ENCODE data around the gene FOXO3. TPM values are rescaled to one million over a fixed set of nuclear protein-coding genes. Genes with fewer than 3 reads are reported as not detected.
A peak's percentile ranks its signal among the peaks of the same experiment; 100 is the strongest.

The FOXO3 gene
- total RNA-seq, 2 experiments from 2014 or later = 20.0 to 21.2 TPM

- DNase-seq = no peak
- Mint-ChIP-seq H3K4me1 (peaks cover 35% of the 10 kb centered on the region), H3K27ac (no peak overlapping the region), H3K27me3 (no peaks in the 10 kb centered on the region), H3K9me3 (no peaks in the 10 kb centered on the region), H3K36me3 (peaks cover 1% of the 10 kb centered on the region), H3K4me3 (no peak overlapping the region)
- ATAC-seq (ENCODE audit: low read depth) = no peak
- POLR2A ChIA-PET = no interaction called here
Measured at GRCh38 chr6:108625581-108625980, 64.9 kb downstream of the FOXO3 start.

- Mint-ChIP-seq H3K4me3 (no peak overlapping the region), H3K4me1 (peaks cover 41% of the 10 kb centered on the region), H3K27ac (no peak overlapping the region), H3K9me3 (no peaks in the 10 kb centered on the region), H3K27me3 (no peaks in the 10 kb centered on the region), H3K36me3 (no peaks in the 10 kb centered on the region)
- ATAC-seq (ENCODE audit: low read depth) (no peak), DNase-seq (no peak)
- POLR2A ChIA-PET = no interaction called here
Measured at GRCh38 chr6:108626777-108627176, 66.1 kb downstream of the FOXO3 start.

- Mint-ChIP-seq H3K36me3 (no peaks in the 10 kb centered on the region), H3K9me3 (no peaks in the 10 kb centered on the region), H3K4me1 (peaks cover 42% of the 10 kb centered on the region), H3K27ac (no peak overlapping the region), H3K27me3 (no peaks in the 10 kb centered on the region), H3K4me3 (no peak overlapping the region)
- DNase-seq (no peak), ATAC-seq (ENCODE audit: low read depth) (no peak)
- POLR2A ChIA-PET = no interaction called here
Measured at GRCh38 chr6:108627692-108628550, 67.2 kb downstream of the FOXO3 start.

GRCh38 chr6:108630050-108630714 lies 69.5 kb downstream of the FOXO3 start:
- H3K27ac Mint-ChIP-seq = peak overlapping the region; percentile 46
- peak overlapping the region; percentile 72 for H3K4me3 Mint-ChIP-seq
- no peaks in the 10 kb centered on the region for H3K27me3 Mint-ChIP-seq
- ATAC-seq (ENCODE audit: low read depth) (peak; percentile 93), DNase-seq (no peak)
- H3K36me3 Mint-ChIP-seq = no peaks in the 10 kb centered on the region
- no peaks in the 10 kb centered on the region for H3K9me3 Mint-ChIP-seq
- H3K4me1 Mint-ChIP-seq = peaks cover 40% of the 10 kb centered on the region
- POLR2A ChIA-PET = no interaction called here

GRCh38 chr6:108632441-108632840 lies 71.7 kb downstream of the FOXO3 start:
- Mint-ChIP-seq H3K36me3 (no peaks in the 10 kb centered on the region), H3K9me3 (no peaks in the 10 kb centered on the region), H3K27me3 (no peaks in the 10 kb centered on the region), H3K27ac (no peak overlapping the region), H3K4me3 (no peak overlapping the region), H3K4me1 (peaks cover 48% of the 10 kb centered on the region)
- no peak for DNase-seq
- ATAC-seq (ENCODE audit: low read depth) = no peak
- POLR2A ChIA-PET = no interaction called here

- no peak for DNase-seq
- POLR2A ChIA-PET = no interaction called here
- H3K4me3 Mint-ChIP-seq = no peak overlapping the region
- H3K27ac Mint-ChIP-seq = no peak overlapping the region
- no peaks in the 10 kb centered on the region for H3K36me3 Mint-ChIP-seq
- H3K9me3 Mint-ChIP-seq = no peaks in the 10 kb centered on the region
- no peak for ATAC-seq (ENCODE audit: low read depth)
- peaks cover 3% of the 10 kb centered on the region for H3K27me3 Mint-ChIP-seq
- peaks cover 43% of the 10 kb centered on the region for H3K4me1 Mint-ChIP-seq
Measured at GRCh38 chr6:108633436-108633835, 72.7 kb downstream of the FOXO3 start.

GRCh38 chr6:108635505-108636226 lies 74.9 kb downstream of the FOXO3 start:
- Mint-ChIP-seq H3K4me3 (peak overlapping the region; percentile 48), H3K27ac (peak overlapping the region; percentile 74), H3K9me3 (no peaks in the 10 kb centered on the region), H3K36me3 (no peaks in the 10 kb centered on the region), H3K27me3 (peaks cover 3% of the 10 kb centered on the region), H3K4me1 (peaks cover 27% of the 10 kb centered on the region)
- ATAC-seq (ENCODE audit: low read depth) (peak; percentile 99), DNase-seq (peak; percentile 48)
- POLR2A ChIA-PET = no interaction called here

GRCh38 chr6:108637963-108638362 lies 77.2 kb downstream of the FOXO3 start:
- peaks cover 3% of the 10 kb centered on the region for H3K27me3 Mint-ChIP-seq
- no peaks in the 10 kb centered on the region for H3K9me3 Mint-ChIP-seq
- ATAC-seq (ENCODE audit: low read depth) (no peak), DNase-seq (no peak)
- H3K4me3 Mint-ChIP-seq = no peak overlapping the region
- POLR2A ChIA-PET = no interaction called here
- H3K36me3 Mint-ChIP-seq = peaks cover 2% of the 10 kb centered on the region
- peaks cover 17% of the 10 kb centered on the region for H3K4me1 Mint-ChIP-seq
- H3K27ac Mint-ChIP-seq = no peak overlapping the region

- ATAC-seq (ENCODE audit: low read depth) (no peak), DNase-seq (no peak)
- H3K36me3 Mint-ChIP-seq = peaks cover 4% of the 10 kb centered on the region
- no peak overlapping the region for H3K27ac Mint-ChIP-seq
- no peaks in the 10 kb centered on the region for H3K9me3 Mint-ChIP-seq
- POLR2A ChIA-PET = no interaction called here
- no peak overlapping the region for H3K4me3 Mint-ChIP-seq
- peaks cover 16% of the 10 kb centered on the region for H3K4me1 Mint-ChIP-seq
- peaks cover 3% of the 10 kb centered on the region for H3K27me3 Mint-ChIP-seq
Measured at GRCh38 chr6:108638993-108639392, 78.3 kb downstream of the FOXO3 start.

GRCh38 chr6:108640104-108640503 lies 79.4 kb downstream of the FOXO3 start:
- no peaks in the 10 kb centered on the region for H3K9me3 Mint-ChIP-seq
- no peak overlapping the region for H3K27ac Mint-ChIP-seq
- no peak overlapping the region for H3K4me3 Mint-ChIP-seq
- DNase-seq (no peak), ATAC-seq (ENCODE audit: low read depth) (no peak)
- peaks cover 4% of the 10 kb centered on the region for H3K36me3 Mint-ChIP-seq
- POLR2A ChIA-PET = no interaction called here
- H3K4me1 Mint-ChIP-seq = peaks cover 16% of the 10 kb centered on the region
- peaks cover 3% of the 10 kb centered on the region for H3K27me3 Mint-ChIP-seq

- POLR2A ChIA-PET = no interaction called here
- H3K27me3 Mint-ChIP-seq = no peaks in the 10 kb centered on the region
- H3K4me1 Mint-ChIP-seq = peaks cover 4% of the 10 kb centered on the region
- H3K9me3 Mint-ChIP-seq = no peaks in the 10 kb centered on the region
- H3K36me3 Mint-ChIP-seq = peaks cover 7% of the 10 kb centered on the region
- H3K4me3 Mint-ChIP-seq = no peak overlapping the region
- H3K27ac Mint-ChIP-seq = no peak overlapping the region
- no peak for ATAC-seq (ENCODE audit: low read depth)
- no peak for DNase-seq
Measured at GRCh38 chr6:108643184-108643583, 82.5 kb downstream of the FOXO3 start.

- DNase-seq (no peak), ATAC-seq (ENCODE audit: low read depth) (no peak)
- H3K36me3 Mint-ChIP-seq = peaks cover 7% of the 10 kb centered on the region
- H3K4me3 Mint-ChIP-seq = no peak overlapping the region
- H3K27ac Mint-ChIP-seq = no peak overlapping the region
- POLR2A ChIA-PET = no interaction called here
- no peaks in the 10 kb centered on the region for H3K9me3 Mint-ChIP-seq
- H3K27me3 Mint-ChIP-seq = no peaks in the 10 kb centered on the region
- H3K4me1 Mint-ChIP-seq = peaks cover 4% of the 10 kb centered on the region
Measured at GRCh38 chr6:108644252-108644651, 83.5 kb downstream of the FOXO3 start.

GRCh38 chr6:108648191-108648590 lies 87.5 kb downstream of the FOXO3 start:
- POLR2A ChIA-PET = no interaction called here
- Mint-ChIP-seq H3K27me3 (no peaks in the 10 kb centered on the region), H3K36me3 (peaks cover 6% of the 10 kb centered on the region), H3K27ac (no peak overlapping the region), H3K9me3 (no peaks in the 10 kb centered on the region), H3K4me1 (peaks cover 4% of the 10 kb centered on the region), H3K4me3 (no peak overlapping the region)
- ATAC-seq (ENCODE audit: low read depth) (no peak), DNase-seq (no peak)

GRCh38 chr6:108650325-108650724 lies 89.6 kb downstream of the FOXO3 start:
- no peaks in the 10 kb centered on the region for H3K27me3 Mint-ChIP-seq
- peaks cover 4% of the 10 kb centered on the region for H3K36me3 Mint-ChIP-seq
- no peaks in the 10 kb centered on the region for H3K9me3 Mint-ChIP-seq
- POLR2A ChIA-PET = no interaction called here
- H3K27ac Mint-ChIP-seq = no peak overlapping the region
- no peak for DNase-seq
- ATAC-seq (ENCODE audit: low read depth) = no peak
- H3K4me3 Mint-ChIP-seq = no peak overlapping the region
- peaks cover 13% of the 10 kb centered on the region for H3K4me1 Mint-ChIP-seq

All from activated naive CD8-positive, alpha-beta T cell treated with anti-CD3 and anti-CD28 coated beads, Interleukin-2, amount 10 ng/mL, durations not matched to agents 7 days and 5 days (primary cell).